IPS DF 6.9 (cell line): Measurements from ENCODE around the gene SYT6.

ENCODE experiments used
- DNase-seq: peaks from one replicate; pipeline ENCODE4 v3.0.0-alpha.2; 2013; ENCODE audit warnings: low read depth, low spot score
- H3K27ac ChIP-seq: one replicate; pipeline ENCODE4 v1.5.1; 2013; ENCODE audit warnings: low read length, control low read depth
- H3K27me3 ChIP-seq: 2 replicates; pipeline ENCODE4 v1.6.1; 2013; ENCODE audit warnings: mild to moderate bottlenecking, low read length; ENCODE audit not compliant: control insufficient read depth, insufficient read depth
- H3K36me3 ChIP-seq: 2 replicates; pipeline ENCODE4 v1.6.1; 2013; ENCODE audit warnings: low read length; ENCODE audit not compliant: control insufficient read depth, insufficient read depth
- H3K4me1 ChIP-seq: 2 replicates; pipeline ENCODE4 v1.6.1; 2013; ENCODE audit warnings: low read length; ENCODE audit not compliant: control insufficient read depth, insufficient read depth
- H3K4me3 ChIP-seq: 2 replicates; pipeline ENCODE4 v1.5.1; 2013; ENCODE audit warnings: mild to moderate bottlenecking, low read length
- H3K9me3 ChIP-seq: 2 replicates; pipeline ENCODE4 v1.6.1; 2013; ENCODE audit warnings: low read length, inconsistent platforms; ENCODE audit not compliant: control insufficient read depth, insufficient read depth
- WGBS: extraction: QIAGEN DNeasy Blood & Tissue Kit; methylation state at CpG from one replicate; pipeline ENCODE4 v1.1.7; 2013; ENCODE audit warnings: mixed read lengths, missing lambda C conversion rate; ENCODE audit not compliant: insufficient read length, insufficient coverage; 5-methylcytosine and 5-hydroxymethylcytosine counted together

SYT6 gene

GRCh38 chr1:114134518-114134917, 19.2 kb downstream of the SYT6 start:
- no peaks in the 10 kb centered on the region for H3K27me3 ChIP-seq

DNA sequence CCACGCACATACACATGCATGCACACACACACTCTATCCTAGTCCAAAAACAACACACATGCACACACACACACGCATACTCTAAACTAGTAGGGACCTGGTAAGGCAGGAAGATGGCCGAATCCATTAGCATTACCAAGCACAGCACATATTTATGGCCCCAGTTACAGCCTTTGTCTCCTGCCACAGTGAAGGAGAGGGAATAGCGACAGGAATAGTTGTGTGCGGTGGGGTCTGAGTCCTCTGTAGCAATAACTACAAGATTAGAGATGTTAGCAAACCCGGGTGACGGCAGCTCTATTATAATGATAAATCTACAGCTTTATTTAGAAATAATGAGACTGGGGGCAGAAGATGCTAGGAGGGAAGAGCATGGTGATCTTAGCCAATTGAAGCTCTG, 20.5 kb downstream of the SYT6 start:
- no peak overlapping the region for H3K4me3 ChIP-seq
- H3K9me3 ChIP-seq, result no peaks in the 10 kb centered on the region
- no peak for DNase-seq
- no peaks in the 10 kb centered on the region for H3K27me3 ChIP-seq
- no CpG with 5 or more reads among the region's 7 CpGs for WGBS
- H3K27ac ChIP-seq, result no peak overlapping the region
- H3K4me1 ChIP-seq, result peaks cover 7% of the 10 kb centered on the region; the same call in 1 of the 2 replicates
- H3K36me3 ChIP-seq, result peaks cover 45% of the 10 kb centered on the region

More at GRCh38 chr1:114134518-114134917, 19.2 kb downstream of the SYT6 start:
- no peak overlapping the region for H3K4me3 ChIP-seq
- peaks cover 55% of the 10 kb centered on the region for H3K36me3 ChIP-seq
- WGBS, result no CpG with 5 or more reads among the region's 4 CpGs
- no peak for DNase-seq
- H3K4me1 ChIP-seq, result peaks cover 7% of the 10 kb centered on the region; the same call in 1 of the 2 replicates
- H3K9me3 ChIP-seq, result no peaks in the 10 kb centered on the region
- no peak overlapping the region for H3K27ac ChIP-seq

GRCh38 chr1:114131526-114132220, 22.0 kb downstream of the SYT6 start:
- Histone ChIP-seq H3K9me3 (no peaks in the 10 kb centered on the region), H3K27ac (no peak overlapping the region), H3K36me3 (peaks cover 37% of the 10 kb centered on the region; the same call in 1 of the 2 replicates), H3K4me1 (peaks cover 7% of the 10 kb centered on the region; the same call in 1 of the 2 replicates), H3K4me3 (no peak overlapping the region), H3K27me3 (no peaks in the 10 kb centered on the region)
- no peak for DNase-seq
- no CpG with 5 or more reads among the region's 4 CpGs for WGBS

- H3K4me1 ChIP-seq, result peaks cover 7% of the 10 kb centered on the region; the same call in 1 of the 2 replicates
- peaks cover 37% of the 10 kb centered on the region; the same call in 1 of the 2 replicates for H3K36me3 ChIP-seq
- H3K27ac ChIP-seq, result no peak overlapping the region
- H3K4me3 ChIP-seq, result no peak overlapping the region
- H3K27me3 ChIP-seq, result no peaks in the 10 kb centered on the region
- H3K9me3 ChIP-seq, result no peaks in the 10 kb centered on the region
- no peak for DNase-seq
- WGBS, result no CpG with 5 or more reads among the region's 7 CpGs
Measured at GRCh38 chr1:114130846-114131525, 22.7 kb downstream of the SYT6 start.

DNA sequence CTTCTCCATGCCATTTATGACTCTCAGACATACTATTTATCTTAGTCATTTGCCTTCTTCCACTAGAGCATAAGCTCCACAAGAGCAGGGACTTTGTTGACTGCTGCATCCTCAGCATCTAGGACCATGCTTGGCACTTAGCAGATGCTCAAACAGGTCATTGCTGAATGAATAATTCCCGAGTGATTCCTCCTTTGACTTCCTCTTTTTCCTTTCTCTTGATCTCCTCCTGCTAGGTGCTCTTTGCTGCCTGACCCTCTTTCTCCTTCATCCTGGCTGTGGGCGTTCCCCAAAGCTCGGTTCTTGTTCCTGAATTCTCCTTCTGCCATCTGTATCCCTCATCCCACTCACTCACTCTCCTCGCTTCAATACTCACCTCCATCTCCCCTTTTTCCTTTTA, 23.5 kb downstream of the SYT6 start:
- no peak for DNase-seq
- H3K4me1 ChIP-seq, result peaks cover 7% of the 10 kb centered on the region; the same call in 1 of the 2 replicates

DNA sequence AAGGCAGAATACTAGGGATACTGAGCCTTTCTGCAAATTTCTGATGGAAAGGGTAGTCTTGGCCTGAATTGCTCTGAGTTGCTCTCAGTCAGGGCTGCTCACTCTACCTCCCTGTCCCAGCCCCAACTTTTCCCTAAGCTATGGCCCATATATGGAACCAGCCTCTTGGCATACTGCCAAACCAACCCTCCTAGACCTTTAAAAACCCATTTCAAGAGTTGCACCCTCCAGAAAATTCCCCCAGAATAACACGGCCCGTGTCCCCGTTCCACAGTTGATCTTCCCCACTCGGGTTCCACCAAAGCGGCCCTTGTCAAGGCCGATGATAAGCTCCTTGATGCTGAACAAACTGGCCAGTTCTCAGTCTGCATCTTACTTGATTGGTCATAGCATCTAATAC, 25.4 kb downstream of the SYT6 start:
- no CpG with 5 or more reads among the region's 6 CpGs for WGBS
- Histone ChIP-seq H3K36me3 (peaks cover 27% of the 10 kb centered on the region; the same call in 1 of the 2 replicates), H3K27me3 (no peaks in the 10 kb centered on the region)

More for the DNA sequence above, 23.5 kb downstream of the SYT6 start:
- Histone ChIP-seq H3K9me3 (no peaks in the 10 kb centered on the region), H3K36me3 (peaks cover 34% of the 10 kb centered on the region; the same call in 1 of the 2 replicates), H3K27ac (no peak overlapping the region), H3K4me3 (no peak overlapping the region), H3K27me3 (no peaks in the 10 kb centered on the region)
- 100% methylated on average over 2 of the region's 4 CpGs for WGBS

DNA sequence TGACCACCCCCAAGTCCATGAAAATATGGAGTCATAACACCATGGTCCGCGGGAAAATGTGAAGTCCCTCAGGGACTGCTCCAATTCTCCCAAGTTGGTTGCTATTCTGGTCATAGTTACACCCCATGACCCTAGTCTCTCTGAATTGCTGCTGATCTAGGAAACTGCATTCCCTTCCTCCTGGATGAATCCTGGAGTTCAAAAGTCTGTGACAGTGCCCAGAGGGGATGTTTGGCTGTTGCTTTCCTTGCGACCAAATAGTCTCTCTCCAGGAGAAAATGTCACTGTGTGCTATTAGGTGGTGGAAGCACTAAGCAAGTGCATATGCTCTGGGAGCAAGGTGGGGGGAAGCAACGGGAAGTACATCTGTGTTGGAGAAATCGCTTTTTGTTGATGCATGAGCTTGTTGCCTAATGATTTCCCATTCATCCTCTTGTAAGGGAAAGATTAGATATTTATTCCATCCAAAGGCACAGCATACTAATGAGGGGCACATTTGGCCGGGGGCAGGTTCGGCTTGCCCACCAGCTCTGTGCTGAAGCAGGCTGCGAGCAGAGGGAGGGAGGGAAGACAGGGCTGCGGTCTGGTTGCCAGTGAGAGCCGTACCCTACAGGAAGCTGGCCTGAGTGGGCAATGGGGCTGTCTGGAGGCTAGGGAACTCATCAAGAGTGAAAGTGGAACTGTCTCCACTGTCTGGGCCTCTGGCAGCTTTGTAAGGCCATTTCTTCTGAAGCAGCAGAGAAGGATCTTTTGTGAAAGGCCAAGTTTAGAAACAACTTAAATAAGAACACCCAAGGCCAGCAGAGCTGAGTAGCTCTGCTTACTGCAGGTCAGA, 27.2 kb downstream of the SYT6 start:
- Histone ChIP-seq H3K9me3 (no peaks in the 10 kb centered on the region), H3K27me3 (no peaks in the 10 kb centered on the region), H3K36me3 (peaks cover 27% of the 10 kb centered on the region; the same call in 1 of the 2 replicates), H3K4me1 (peaks cover 2% of the 10 kb centered on the region; the same call in 1 of the 2 replicates), H3K4me3 (no peak overlapping the region), H3K27ac (no peak overlapping the region)
- no CpG with 5 or more reads among the region's 10 CpGs for WGBS
- no peak for DNase-seq

More for the DNA sequence above, 25.4 kb downstream of the SYT6 start:
- H3K9me3 ChIP-seq, result no peaks in the 10 kb centered on the region
- no peak overlapping the region for H3K27ac ChIP-seq
- H3K4me1 ChIP-seq, result no peaks in the 10 kb centered on the region
- H3K4me3 ChIP-seq, result no peak overlapping the region
- DNase-seq, result no peak

DNA sequence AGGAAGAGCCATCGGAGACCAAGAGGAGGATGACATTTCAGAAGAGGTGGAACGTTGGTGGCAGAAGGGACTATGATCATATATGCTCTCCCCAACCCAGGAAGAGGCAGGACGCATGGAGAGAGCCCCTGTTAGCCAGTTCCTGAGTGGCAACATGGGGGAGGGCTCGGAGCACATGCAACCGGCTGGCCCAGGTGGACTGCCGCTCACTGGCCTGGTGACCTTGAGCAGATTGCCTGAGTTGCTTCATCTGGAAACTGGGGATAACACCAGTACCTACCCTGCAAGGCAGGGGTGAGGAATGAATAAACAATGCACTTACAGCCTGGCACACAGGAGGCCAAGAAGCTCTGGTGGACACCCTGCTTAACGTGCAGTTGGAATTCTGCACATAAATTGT, 29.0 kb downstream of the SYT6 start:
- H3K9me3 ChIP-seq, result no peaks in the 10 kb centered on the region
- H3K36me3 ChIP-seq, result peaks cover 20% of the 10 kb centered on the region; the same call in 1 of the 2 replicates
- no CpG with 5 or more reads among the region's 7 CpGs for WGBS
- no peak overlapping the region for H3K27ac ChIP-seq
- no peaks in the 10 kb centered on the region for H3K27me3 ChIP-seq
- H3K4me1 ChIP-seq, result peaks cover 4% of the 10 kb centered on the region; the same call in 1 of the 2 replicates
- no peak overlapping the region for H3K4me3 ChIP-seq
- no peak for DNase-seq

GRCh38 chr1:114122941-114123618, 30.6 kb downstream of the SYT6 start:
- no peak overlapping the region for H3K27ac ChIP-seq
- no peaks in the 10 kb centered on the region for H3K9me3 ChIP-seq
- DNase-seq, result no peak
- no peaks in the 10 kb centered on the region for H3K27me3 ChIP-seq
- peaks cover 20% of the 10 kb centered on the region; the same call in 1 of the 2 replicates for H3K36me3 ChIP-seq
- no peak overlapping the region for H3K4me3 ChIP-seq
- no CpG with 5 or more reads among the region's 9 CpGs for WGBS
- H3K4me1 ChIP-seq, result peaks cover 8% of the 10 kb centered on the region
